ENCODE data around the gene XPR1. TPM values are rescaled to one million over a fixed set of nuclear protein-coding genes. Genes with fewer than 3 reads are reported as not detected.
"Not testable (repeated sequence)": the region's sequence is repeated elsewhere in the genome, so short reads cannot be mapped to it uniquely, and the experiment has no call there.

Gene XPR1
- total and polyA plus RNA-seq, 7 donors, result 3.7 to 19.1 (median 11.2) TPM

DNA sequence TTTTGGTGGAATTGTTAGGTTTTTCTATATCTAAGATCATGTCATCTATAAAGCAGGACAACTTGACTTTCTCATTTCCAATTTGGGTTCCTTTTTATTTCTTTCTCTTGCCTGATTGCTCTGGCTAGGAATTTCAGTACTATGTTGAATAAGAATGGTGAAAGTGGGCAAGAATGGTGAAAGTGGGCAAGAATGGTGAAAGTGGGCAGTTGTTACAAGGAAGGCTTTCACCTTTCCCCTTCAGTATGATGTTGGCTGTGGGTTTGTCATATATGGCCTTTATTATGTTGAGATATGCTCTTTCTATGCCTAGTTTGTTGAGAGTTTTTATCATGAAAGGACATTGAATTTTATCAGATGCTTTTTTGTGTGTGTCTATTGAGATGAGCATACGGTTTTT lies 64.5 kb downstream of the XPR1 start:
- H3K4me1 ChIP-seq, result peaks cover 2% of the 10 kb centered on the region
- WGBS, 3 donors, result 92 to 100% (median 97%) methylated on average over 1 of the region's 1 CpG
- H3K4me3 ChIP-seq, result no peak overlapping the region
- no peaks in the 10 kb centered on the region for H3K27me3 ChIP-seq (ENCODE audit: insufficient read depth in 3 of 3, low read length in 2 of 3)
- intact Hi-C loops (cut with DNase I), result no loop called here
- ATAC-seq, result no peak
- H3K36me3 ChIP-seq (ENCODE audit: insufficient read depth in 1 of 2, low read depth in 1 of 2), result no peaks in the 10 kb centered on the region
- H3K9me3 ChIP-seq, result peaks cover 20% of the 10 kb centered on the region
- H3K27ac ChIP-seq, result no peak overlapping the region
- no peak for TF ChIP-seq CTCF (IDR thresholded peaks at IDR 0.05)
- no peak for DNase-seq

GRCh38 chr1:180698580-180698979 lies 66.8 kb downstream of the XPR1 start:
- ATAC-seq (no peak), DNase-seq (no peak)
- Histone ChIP-seq H3K36me3 (ENCODE audit: insufficient read depth in 1 of 2, low read depth in 1 of 2) (no peaks in the 10 kb centered on the region), H3K27me3 (ENCODE audit: insufficient read depth in 3 of 3, low read length in 2 of 3) (no peaks in the 10 kb centered on the region), H3K4me3 (no peak overlapping the region), H3K27ac (no peak overlapping the region), H3K9me3 (peaks cover 20% of the 10 kb centered on the region), H3K4me1 (no peaks in the 10 kb centered on the region)
- WGBS, 3 donors, result 97 to 100% (median 100%) methylated on average over 1 of the region's 1 CpG
- TF ChIP-seq CTCF (IDR thresholded peaks at IDR 0.05), result no peak
- intact Hi-C loops (cut with DNase I), result no loop called here

GRCh38 chr1:180702376-180702775 lies 70.6 kb downstream of the XPR1 start:
- H3K9me3 ChIP-seq, result peaks cover 16% of the 10 kb centered on the region
- H3K27me3 ChIP-seq (ENCODE audit: insufficient read depth in 3 of 3, low read length in 2 of 3); H3K4me3 ChIP-seq; DNase-seq; intact Hi-C loops (cut with DNase I); H3K36me3 ChIP-seq (ENCODE audit: insufficient read depth in 1 of 2, low read depth in 1 of 2); ATAC-seq; H3K4me1 ChIP-seq; H3K27ac ChIP-seq: not testable (repeated sequence)
- 93 to 100% (median 97%) methylated on average over 2 of the region's 2 CpGs for WGBS, 3 donors

DNA sequence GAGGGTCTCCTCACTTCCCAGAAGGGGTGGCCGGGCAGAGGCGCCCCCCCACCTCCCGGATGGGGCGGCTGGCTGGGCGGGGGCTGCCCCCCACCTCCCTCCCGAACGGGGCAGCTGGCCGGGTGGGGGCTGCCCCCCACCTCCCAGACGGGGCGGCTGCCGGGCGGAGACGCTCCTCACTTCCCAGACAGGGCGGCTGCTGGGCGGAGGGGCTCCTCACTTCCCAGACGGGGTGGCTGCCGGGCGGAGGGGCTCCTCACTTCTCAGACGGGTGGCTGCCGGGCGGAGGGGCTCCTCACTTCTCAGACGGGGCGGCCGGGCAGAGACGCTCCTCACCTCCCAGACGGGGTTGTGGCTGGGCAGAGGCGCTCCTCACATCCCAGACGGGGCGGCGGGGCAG lies 78.9 kb downstream of the XPR1 start:
- ATAC-seq; DNase-seq; H3K4me3 ChIP-seq; H3K36me3 ChIP-seq (ENCODE audit: insufficient read depth in 1 of 2, low read depth in 1 of 2); H3K4me1 ChIP-seq; H3K27ac ChIP-seq; intact Hi-C loops (cut with DNase I); H3K27me3 ChIP-seq (ENCODE audit: insufficient read depth in 3 of 3, low read length in 2 of 3); H3K9me3 ChIP-seq: not testable (repeated sequence)
- 83 to 95% (median 89%) methylated on average over 13 to 30 of the region's 30 CpGs for WGBS, 3 donors

DNA sequence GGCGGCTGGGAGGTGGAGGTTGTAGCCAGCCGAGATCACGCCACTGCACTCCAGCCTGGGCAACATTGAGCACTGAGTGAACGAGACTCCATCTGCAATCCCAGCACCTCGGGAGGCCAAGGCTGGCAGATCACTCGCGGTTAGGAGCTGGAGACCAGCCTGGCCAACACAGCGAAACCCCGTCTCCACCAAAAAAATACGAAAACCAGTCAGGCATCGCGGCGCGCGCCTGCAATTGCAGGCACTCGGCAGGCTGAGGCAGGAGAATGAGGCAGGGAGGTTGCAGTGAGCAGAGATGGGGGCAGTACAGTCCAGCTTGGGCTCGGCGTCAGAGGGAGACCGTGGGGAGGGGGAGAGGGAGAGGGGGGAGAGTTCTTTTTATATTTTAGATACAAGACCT lies 79.4 kb downstream of the XPR1 start:
- ATAC-seq; H3K36me3 ChIP-seq (ENCODE audit: insufficient read depth in 1 of 2, low read depth in 1 of 2); intact Hi-C loops (cut with DNase I); H3K9me3 ChIP-seq; H3K4me3 ChIP-seq; H3K27ac ChIP-seq; H3K4me1 ChIP-seq; DNase-seq; H3K27me3 ChIP-seq (ENCODE audit: insufficient read depth in 3 of 3, low read length in 2 of 3): not testable (repeated sequence)
- 94 to 96% (median 96%) methylated on average over 10 to 17 of the region's 19 CpGs for WGBS, 3 donors

- Histone ChIP-seq H3K27ac (no peak overlapping the region), H3K4me1 (peaks cover 23% of the 10 kb centered on the region), H3K4me3 (no peak overlapping the region), H3K9me3 (no peaks in the 10 kb centered on the region), H3K27me3 (ENCODE audit: insufficient read depth in 3 of 3, low read length in 2 of 3) (no peaks in the 10 kb centered on the region), H3K36me3 (ENCODE audit: insufficient read depth in 1 of 2, low read depth in 1 of 2) (no peaks in the 10 kb centered on the region)
- ATAC-seq (no peak), DNase-seq (no peak)
- intact Hi-C loops (cut with DNase I), result no loop called here
- 76 to 85% (median 84%) methylated on average over 4 of the region's 4 CpGs for WGBS, 3 donors
- TF ChIP-seq CTCF (IDR thresholded peaks at IDR 0.05), result no peak
Measured at GRCh38 chr1:180720753-180721152, 88.9 kb downstream of the XPR1 start.

All from psoas muscle (tissue), 8 donors.